HCEC 1CT (cell line): Measurements from ENCODE around the gene GNMT.
"Not testable (repeated sequence)": the region's sequence is repeated elsewhere in the genome, so short reads cannot be mapped to it uniquely, and the experiment has no call there.

ENCODE experiments used
- DNase-seq: peaks from one replicate; pipeline ENCODE4 v3.0.0-alpha.2; 2017

GNMT gene

DNA sequence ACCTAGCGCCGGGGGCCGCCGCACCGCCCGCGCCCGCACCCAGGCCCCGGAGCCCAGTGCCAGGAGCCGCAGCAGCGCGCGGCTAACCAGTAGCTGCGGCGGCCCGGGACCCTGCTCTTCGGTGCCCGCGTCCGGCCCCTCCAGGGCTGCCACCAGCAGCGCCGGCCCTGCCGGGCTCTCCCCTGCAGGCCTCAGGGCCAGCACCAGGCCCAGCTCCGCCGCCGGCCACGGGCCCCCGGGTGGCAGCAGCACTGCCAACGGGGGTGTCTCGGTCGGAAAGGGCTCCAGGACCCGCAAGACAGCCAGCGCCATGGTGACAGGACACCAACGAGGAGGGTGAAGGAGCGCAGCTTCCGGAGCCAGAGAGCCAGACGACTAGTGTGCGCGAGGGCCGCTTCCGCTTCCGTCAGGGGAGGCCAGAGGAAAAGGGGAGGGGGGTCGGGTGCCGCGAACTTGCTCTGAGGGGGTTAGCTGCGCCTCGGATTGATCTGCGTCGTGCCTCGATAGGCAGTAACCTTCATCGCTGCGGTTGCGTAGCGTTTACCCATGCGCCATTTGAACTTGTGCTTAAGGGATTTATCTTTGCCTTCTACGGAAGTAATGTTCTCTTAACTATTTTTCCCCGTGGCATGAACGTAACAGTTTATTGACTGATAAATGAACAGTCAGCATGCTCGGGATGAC is 18.4 kb downstream of the GNMT start, which contains the start of gene PEX6:
Gene PEX6 (minus strand): TSS at position 343 of the 684 bp plus-strand sequence. CDS start 31 bp downstream, at position 312.
- peak; percentile 80 for DNase-seq

DNA sequence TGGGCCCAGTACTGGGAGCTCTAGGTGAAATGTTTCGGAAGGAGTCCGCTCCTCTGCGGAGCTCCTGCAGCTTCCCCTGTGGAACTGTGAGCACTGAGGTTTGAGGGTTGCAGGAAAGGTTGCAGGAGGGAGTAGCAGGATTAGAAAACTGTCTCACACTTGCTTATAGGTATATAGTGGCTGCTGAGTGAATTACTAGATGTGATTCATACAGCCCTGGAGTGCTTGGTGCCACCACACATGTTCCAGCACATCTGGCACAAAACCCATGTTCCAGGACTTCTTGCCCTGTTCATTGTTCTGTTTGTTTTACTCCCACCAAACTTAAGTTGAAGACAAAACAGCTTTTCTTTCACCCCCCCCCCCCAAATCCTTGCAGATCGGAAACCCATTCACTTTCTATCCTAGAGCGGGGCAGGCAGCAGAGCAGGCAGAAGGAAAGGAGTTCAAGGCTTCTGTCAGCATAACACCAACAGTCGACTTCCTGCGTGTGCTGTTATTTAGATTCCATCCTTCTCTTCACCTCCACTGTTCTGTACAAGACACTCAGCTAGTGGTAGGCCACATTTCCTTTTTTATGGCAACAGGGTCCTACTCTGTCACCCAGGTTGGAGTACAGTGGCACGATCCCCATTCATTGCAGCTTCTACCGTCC is 19.1 kb downstream of the GNMT start:
- DNase-seq, result peak; percentile 35

DNA sequence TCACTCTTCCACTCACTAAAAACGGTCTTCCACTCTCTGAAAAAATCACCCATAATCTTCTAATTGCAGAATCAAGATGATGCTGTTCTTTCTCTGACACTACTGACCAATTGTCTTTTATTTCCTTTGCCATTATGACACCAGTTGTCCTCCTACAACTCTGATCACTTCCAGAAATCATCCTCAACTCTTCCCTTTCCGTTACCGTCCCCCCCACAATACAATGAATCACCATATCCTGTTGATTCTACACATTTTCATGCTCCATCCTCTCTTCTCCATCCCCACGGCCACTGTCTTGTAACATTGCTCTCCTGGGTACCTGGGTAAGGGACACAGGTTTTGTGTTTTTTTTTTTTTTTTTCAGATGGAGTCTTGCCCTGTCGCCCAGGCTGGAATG is 21.3 kb downstream of the GNMT start:
- peak; percentile 21 for DNase-seq

DNA sequence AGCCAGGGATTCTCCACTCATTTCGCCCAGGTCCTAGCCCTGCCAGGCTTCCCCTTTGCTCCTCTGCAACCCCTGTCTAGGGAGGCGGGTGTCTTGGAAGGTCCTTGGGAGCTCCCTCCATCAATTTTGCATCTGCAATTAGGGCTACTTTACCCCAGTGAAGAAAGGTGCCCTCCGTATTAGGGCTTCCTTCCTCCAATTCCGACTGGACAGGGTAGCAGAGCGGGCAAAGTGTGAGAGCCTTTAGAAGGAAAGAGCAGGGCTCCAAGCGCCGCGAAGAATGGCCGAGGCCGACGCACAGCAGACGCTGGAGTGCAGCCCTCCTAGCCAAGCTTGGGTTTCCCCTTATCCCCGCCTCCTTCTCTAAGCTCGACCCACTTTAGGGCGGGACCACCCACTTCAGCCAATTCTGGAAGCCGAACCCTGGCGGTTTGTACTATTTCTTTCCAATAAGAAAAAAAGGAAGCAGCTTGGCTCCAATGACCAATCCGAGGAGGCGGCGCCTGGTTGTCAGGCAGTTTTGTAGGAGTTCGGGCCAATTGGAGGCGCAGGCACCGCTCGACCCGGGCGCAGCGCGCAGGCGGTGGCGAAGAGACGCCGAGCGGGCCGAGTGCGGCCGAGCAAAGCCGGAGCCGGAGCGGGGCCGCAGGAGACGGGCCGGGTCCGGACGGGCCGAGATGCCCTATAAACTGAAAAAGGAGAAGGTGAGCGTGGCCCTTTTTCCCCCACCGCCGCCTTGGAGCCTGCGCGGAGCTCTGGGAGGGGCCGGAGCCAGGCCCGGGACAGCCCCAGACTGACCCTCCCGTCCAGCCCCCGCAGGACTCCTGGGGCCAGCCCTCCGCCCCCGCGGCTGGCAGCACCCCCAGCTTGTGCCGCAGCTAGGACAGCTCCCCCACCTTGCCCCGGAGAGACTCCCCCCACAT is 23.7 kb downstream of the GNMT start, which contains the start of gene PPP2R5D:
Gene PPP2R5D (plus strand): TSS at position 570 of the 923 bp plus-strand sequence. CDS start 108 bp downstream, at position 678.
- DNase-seq, result peak; percentile 99

DNA sequence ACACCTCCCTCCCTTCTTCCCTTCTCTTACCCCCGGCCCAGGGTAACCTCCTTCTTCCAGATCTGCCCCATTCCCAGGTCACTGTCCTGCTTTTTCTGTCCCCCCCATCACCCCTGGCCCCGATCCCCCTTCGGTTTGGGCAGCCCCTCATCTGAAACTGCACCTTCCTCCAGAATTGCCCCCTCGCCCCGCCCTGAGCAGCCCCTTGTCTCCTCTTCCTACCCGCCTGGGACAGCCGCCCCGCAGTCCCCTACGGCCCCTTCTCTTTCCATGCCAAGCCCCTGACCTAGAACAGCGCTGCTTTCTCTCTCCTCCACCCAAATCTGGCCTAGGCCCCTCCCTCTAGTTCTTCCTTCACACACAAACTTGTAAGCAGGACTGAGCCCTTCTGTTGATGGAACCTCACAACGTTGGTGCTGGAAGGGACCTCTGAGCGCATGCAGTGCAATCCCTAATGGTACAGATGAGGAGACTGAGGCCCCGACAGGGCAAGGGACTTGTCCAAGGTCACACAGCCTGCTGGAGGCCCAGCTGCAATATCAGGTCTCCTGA is 24.4 kb downstream of the GNMT start:
- no peak for DNase-seq

DNA sequence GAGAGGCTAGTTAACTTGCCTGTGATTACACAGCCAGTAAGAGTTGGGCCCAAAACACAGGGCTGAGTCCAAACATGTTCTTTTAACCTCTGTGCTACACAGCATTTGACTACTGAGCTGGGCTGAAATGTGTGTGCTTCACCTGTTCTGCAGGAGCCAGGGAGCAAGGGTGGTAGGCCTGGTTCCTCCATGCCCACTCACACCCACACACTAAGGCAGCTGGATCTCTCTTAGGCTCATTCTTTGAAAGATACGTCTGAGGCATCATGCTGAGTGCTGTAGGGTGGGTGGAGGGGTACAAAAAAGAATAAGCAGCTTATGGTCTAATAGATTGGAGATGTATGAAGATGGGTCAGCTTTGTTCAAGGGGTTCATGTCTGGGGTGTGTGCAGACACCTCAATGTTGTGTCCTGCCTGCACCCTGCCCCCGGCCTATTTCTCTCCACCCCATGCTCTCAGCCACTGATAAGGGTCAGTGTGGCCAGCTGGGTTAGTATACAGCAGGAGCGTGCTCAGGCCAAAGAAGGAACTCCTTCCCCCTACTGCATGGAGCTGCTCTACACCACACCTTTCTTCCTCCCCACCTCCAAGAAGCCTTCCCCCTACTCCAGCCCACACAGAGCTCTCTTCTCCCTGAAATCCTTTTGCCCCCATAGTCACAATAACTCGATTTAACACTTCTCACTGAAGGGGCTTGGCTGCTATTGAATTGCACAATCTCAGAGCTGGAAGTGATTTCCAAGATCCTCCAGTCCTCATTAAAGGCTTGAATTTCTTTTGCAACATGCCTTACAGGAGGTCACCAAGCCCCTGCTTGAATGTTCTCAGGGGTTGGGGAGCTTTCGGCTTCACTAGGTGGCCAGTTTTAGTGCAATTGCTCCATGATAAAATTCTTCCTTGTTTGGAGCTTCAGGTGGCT is 27.2 kb downstream of the GNMT start:
- DNase-seq, result no peak

DNA sequence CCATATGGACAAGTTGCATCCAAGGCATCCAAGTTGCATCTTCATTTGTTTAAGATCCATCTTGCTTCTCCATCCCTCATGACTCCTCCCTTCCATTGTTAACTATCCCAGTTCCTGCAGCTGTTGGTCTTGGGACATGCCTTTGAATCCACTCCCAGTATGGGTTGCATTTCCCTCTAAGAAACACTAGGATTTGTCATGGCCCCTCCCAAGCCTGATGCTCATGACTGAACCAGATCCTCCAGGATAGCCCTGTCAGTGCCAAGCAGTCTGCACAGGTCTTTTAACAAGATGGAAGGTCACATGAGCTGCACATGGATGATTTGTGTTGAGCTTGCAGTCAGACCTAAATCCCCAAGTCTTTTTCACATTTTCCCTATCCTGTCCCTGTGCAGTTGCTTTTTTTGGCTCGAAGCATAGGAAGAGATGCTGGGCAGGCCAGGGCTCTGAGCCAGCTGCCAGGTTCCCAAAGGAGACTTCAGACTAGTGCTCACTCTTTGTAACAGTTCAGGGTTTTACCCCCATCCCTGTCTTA is 28.0 kb downstream of the GNMT start:
- DNase-seq, result no peak

DNA sequence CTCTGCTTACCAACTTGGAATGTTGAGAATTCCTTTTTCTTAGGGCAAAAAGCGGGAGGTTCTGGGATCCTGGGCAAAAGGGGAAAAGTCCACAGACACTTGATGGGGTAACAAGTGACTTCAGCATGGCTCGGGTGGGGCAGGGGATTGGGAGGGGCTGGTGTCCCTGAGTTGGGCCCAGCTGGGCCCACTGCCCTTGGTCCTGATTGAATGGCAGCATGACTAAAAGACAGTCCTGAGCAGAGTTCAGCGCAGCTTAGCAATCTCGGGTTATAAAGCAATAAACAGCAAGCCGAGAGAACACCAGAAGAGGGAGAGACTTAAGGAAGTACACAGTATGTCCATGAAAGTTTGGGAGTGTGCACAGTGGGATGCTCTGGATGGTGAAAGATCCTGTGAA is 29.4 kb downstream of the GNMT start:
- no peak for DNase-seq

DNA sequence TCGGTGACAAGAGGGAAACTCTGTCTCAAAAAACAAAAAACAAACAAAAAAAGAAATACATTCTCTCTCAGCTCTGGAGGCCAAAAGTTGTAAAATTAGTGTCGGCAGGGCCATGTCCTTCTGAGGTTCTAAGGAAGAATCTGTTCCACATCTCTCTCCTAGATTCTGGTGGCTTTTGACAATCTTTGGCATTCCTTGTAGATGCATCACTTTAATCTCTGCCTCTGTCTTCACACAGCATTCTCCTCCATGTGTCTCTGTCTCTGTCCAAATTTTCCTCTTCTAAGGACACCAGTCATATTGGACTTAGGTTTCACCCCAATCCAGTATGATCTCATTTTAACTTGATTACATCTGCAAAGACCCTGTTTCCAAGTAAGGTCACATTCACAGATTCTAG is 32.9 kb downstream of the GNMT start:
- no peak for DNase-seq

DNA sequence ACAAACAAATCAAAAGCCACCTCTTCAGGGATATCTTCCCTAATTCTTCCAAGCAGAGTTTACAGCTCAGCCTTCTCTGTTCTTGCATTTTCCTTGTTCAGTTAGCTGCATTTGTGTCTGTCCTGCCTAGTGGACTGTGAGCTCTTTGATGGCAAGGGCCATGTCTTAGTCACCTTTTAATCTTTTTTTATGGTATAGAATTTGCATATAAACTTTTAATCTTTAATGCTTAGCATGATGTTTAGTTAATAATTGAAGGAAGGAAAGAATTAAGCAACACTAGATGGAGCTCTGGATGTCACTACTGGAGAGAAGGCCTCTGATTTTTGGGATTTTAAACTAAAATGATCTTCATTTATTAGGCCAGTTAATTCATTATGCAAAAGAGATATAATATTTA is 36.0 kb downstream of the GNMT start:
- DNase-seq, result no peak

DNA sequence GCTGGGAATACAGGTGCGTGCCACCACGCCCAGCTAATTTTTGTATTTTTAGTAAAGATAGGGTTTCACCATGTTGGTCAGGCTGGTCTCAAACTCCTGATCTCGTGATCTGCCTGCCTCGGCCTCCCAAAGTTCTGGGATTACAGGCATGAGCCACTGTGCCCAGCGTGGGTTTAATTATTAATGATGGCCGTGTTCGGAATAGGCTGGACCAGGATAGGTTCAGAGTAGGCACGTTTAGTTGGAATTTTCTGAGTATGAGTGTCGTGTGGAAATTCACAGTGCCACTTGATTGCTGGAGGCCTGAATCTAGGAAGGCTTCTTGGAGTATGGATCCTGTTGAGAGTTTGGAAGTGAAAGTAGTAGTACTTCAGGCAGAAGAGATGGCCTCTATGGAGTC is 37.7 kb downstream of the GNMT start:
- not testable (repeated sequence) for DNase-seq

DNA sequence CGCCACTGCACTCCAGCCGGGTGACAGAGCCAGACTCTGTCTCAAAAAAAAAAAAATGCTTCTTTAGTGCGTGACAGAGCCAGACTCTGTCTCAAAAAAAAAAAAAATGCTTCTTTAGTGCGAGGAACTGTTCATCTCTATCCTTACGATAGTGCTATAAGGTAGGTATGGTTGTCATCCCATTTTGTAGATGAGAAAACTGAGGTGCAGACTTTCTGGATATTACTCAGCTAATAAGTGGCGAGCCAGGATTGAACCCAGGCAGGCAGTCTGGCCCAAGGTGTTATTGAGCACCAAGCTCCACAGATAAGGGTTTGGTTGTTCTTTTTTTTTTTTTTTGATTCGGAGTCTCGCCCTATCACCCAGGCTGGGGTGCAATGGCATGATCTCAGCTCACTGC is 41.3 kb downstream of the GNMT start:
- no peak for DNase-seq

DNA sequence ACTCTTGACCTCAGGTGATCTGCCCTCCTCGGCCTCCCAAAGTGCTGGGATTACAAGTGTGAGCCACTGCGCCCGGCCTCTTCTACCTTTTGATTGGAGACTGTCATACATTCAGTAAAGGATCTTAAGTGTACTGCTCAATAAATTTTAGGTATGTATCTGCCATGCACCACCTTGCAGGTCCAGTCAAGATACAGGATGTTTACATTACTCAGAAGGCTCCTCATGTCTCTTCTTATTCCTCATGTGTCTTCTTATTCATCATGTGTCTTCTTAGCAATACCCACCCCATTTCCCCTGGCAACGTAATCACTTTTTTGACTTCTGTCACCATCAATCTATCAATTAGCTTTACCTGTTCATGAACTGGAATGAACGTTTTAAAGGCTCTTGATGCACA is 45.3 kb downstream of the GNMT start:
- DNase-seq, result no peak

DNA sequence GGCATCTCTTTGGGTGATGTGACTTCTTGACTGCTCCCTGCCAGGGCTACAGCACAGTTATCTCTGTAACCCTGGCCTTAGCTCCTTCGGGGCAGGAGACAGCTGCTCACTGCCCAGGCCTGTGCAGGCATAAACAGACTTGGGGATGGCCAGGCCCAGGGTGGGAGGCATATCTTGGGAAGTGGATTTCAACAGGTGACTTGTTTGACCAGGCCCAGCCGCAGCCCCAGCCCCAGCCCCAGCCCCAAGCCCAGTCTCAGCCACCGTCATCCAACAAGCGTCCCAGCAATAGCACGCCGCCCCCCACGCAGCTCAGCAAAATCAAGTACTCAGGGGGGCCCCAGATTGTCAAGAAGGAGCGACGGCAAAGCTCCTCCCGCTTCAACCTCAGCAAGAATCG is 45.7 kb downstream of the GNMT start:
- DNase-seq, result no peak

DNA sequence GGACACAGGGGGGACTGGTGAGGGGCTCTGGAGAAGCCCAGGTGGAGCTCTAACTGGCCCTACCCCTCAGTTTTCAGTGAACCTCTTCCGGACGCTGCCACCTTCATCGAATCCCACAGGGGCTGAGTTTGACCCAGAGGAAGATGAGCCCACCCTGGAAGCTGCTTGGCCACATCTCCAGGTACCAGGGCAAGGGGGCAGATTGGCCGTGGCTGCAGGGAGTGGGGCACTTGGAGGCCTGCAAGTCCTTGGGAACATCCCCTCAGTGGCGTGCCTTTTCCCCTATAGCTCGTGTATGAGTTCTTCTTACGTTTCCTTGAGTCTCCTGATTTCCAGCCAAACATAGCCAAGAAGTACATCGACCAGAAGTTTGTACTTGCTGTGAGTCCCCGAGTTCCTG is 46.6 kb downstream of the GNMT start:
- DNase-seq, result no peak

DNA sequence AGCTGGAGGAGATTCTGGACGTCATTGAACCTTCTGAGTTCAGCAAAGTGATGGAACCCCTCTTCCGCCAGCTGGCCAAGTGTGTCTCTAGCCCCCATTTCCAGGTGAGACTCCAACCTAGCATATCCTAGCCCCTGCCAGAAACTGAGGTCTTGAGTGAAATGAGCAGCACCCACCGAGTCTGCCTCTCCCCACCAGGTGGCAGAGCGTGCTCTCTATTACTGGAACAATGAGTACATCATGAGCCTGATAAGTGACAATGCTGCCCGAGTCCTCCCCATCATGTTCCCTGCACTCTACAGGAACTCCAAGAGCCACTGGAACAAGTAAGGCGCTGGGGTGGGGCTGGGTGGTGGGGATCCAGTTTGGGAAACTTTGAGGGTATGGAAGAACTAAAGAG is 48.6 kb downstream of the GNMT start:
- peak; percentile 23 for DNase-seq

DNA sequence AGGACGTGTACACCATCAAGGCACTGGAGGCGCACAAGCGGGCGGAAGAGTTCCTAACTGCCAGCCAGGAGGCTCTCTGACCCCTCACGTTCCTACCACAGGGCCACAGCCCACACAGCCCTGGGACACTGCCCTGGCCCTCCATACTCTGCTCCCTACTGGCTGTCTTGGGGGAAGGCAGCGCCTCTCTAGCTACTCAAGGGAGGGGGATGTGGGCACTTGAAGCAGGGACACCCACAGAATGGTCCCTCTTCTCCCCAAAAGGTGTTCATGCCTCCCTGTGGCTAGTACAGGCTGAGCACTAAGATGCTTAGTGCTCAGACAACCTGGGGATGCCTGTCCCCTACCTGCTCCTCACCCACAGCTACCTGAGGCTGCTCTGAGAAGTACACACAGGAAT is 50.7 kb downstream of the GNMT start:
- DNase-seq, result no peak

DNA sequence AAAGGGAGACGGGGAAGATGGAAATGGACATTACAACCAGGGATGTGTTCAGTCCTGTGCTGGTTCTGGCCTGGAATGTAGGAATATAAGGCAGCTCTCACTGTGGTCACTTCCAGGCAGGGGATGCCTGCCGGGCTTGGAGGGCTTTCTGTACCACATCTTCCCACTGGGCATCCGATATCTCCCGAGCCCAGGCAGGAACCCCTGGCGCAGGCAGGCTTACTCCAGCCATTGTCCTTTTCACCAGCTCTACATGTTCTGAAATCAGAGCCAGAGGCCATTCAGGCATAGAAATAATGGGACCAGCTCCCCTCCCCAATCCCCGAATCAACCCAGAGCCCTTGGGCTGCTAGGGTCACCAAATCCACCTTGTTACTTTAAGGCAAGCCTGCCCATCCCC is 51.8 kb downstream of the GNMT start:
- no peak for DNase-seq

DNA sequence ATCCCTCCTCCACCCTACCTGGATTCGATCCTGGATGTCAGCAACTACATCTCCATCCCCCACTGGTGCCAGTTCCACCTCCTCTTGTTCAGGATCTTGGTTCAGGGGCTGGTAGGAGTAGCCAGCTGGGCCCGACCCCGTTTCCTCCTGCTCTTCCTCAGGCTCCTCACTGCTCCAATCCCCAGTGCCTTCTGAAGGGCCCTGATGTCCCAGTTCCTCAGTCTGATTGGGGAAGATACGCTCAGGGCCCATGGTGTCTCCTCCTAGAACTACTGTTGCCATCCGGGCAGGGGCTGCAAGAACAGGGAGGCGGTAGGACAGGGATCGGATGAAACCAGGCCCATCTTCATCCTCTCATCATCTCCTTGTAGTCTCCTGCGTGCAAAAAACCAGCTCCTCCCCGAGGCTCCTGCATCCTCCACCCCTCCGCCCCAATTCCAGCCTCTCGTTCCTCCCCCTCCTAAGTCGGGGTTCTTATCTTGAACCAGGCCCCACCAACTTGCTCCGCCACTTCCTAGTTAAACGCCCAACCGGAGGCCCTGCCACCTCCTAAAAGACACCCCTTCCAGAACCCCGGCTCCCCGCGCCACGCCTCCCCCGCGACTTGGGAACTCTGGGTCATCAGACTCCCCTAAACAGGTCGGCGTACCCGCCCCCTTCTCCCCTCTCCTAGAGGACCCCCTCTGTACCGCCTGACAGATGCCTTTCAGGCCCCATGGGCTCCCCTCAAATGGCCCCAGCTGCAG is 52.7 kb downstream of the GNMT start:
- DNase-seq, result peak; percentile 54
